Cortex of kidney (tissue), 1 donor: ENCODE results near the gene CLIC5.

Source experiments
- DNase-seq: peaks from one replicate; lab custom pipeline; 2025; lab: John Stamatoyannopoulos, UW

Gene CLIC5

DNA sequence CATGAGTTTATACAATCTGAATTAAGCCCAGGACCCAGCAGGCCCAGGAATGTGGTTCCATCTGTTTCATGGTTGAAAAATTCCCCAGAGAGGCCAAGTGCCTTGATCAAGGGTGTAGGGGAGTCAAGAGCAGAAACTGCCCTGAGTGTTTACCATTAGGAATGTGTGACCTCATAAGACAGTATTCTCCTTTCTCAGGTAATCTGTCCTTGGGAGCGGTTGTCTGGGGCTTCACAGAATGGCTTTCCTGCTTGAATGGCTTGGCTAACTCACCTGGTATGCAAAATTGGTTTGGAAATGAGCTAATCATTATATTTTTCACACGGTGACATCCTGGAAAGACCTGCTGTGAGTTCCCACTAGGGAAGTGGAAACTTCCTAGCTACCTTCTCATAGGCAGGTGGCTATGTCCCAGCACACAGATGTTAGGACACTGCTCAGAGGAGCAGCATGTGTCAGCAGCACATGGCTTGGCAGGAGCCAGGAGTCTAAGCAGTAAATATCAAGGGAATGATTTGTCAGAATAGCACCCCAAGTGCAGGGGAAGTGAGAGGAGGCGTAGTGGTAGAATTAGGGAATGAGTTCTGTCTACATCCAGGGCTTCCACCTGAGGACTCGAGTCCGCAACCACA lies 17.7 kb downstream of the CLIC5 start:
- DNase-seq: no peak

DNA sequence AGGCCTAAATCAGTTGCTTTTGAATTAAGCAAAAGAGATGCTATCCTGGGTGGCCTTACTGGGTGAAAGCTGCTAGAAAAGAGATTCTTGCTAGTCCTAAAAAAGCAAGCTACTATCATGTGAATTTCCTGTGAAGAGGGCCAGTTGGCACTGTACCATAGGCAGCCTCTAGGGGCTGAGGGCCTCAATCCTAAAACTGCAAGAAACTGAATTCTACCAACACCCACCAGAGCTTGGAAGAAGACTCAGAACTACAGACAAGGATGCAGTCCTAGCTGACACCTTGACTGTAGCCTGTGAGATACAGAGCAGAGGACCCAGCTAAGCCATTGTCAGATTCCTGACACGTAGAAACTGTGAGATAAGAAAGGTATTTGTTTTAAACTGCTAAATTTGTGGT lies 24.5 kb downstream of the CLIC5 start:
- no peak for DNase-seq

DNA sequence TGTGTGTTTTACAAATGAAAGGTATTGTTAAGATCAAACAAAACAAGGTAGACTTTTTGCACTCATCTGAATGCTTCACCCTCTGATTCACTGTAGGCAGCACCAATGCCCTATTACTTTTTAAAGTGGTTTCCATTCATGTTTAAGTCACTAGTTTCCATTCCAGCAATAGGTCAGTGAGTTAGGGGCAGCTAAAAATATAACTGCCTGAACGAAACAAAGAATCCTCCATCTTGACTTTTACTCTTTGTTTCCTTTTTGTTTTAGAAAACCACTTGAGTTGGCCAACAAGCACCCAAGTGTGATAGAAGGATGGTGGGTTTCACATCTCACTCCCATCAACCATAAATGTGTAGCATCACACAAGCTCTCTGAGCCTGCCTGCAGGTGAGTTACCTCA lies 25.5 kb downstream of the CLIC5 start:
- no peak for DNase-seq

DNA sequence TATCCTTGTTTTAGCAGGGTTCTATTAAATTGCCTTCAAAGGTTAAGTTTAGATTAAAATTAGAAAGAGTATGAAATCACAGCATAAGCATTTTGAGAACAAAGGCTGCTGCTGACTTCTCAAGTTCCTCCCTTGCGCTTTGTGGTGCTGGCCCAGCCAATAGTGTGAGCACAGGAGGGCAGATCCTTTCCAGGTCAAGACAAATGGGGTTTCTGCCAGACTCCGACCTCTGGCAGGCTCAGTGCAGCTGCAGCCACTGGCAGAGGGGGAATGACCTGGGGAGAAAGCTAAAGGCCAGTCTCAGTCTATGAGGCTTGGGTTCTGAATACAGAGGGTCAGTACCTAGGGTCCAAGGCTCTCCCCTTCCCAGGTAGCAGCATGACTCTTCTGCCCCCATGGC lies 27.0 kb downstream of the CLIC5 start:
- DNase-seq: no peak

DNA sequence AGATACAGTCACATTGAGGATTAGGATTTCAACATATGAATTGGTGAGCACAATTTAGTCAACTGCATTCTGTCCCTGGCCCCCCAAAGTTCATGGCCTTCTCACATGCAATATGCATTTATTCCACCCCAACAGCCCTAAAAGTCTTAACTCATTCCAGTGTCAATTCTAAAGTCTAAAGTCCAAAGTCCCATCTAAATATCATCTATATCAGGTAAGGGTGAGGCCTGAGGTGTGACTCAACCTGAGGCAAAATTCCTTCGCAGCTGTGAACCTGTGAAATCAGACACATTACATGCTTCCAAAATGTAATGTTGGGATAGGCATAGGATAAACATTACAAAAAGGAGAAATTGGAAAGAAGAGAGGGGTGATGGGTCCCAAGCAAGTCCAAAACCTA lies 27.8 kb downstream of the CLIC5 start:
- DNase-seq: no peak

DNA sequence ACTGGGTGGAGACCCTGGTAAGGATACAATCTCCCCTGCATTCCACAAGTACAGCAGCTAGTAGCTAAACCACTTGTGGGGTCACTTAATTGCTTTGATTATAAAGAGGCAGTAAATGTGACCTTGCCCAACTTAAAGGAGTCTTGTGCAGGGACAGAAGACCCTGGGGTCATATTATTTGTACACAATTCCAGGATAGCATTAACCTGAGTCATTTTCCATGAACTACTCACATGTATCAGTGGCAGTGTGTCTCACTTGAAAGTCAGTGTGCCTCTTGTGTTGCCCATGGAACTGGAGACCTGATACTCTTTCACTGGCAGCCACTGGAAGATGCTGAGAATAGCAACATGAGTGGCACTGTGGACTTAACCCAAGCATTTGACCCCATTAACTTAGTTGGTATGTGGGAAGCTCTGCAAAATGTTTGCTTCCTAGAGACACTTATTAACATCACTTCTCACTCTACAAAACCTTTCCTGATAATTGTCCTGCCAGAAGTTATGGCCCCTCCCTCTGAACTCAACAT lies 28.9 kb downstream of the CLIC5 start:
- no peak for DNase-seq

DNA sequence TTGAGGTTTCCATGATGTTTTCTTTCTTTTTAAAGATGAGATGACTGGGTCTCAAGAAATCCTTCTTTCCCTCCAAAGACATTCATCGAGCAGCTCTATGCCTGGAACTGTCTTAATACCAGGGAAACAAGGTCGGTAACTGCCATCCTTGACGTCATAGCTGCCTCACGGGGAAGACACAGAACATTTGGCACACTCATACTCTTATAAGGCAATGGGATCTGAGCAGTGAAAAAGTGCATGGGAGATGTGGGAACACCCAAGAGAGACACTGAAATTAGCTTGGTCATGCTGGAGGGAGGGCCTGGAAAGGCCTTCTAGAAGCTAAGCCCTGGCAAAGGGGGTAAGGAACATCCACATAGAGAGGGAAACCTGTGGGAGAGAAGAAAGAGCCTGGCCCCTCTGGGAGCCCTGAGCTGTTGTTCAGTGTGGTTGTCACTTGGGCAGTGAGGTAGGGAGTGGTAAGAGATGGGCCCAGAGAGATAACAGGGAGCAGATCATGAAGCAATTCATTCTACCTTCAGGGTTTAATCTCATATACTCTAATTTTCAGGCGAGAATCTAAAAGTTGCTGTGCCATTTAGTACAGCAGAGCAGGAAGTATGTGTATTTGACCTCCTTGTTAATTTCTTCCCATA lies 30.8 kb downstream of the CLIC5 start:
- no peak for DNase-seq

DNA sequence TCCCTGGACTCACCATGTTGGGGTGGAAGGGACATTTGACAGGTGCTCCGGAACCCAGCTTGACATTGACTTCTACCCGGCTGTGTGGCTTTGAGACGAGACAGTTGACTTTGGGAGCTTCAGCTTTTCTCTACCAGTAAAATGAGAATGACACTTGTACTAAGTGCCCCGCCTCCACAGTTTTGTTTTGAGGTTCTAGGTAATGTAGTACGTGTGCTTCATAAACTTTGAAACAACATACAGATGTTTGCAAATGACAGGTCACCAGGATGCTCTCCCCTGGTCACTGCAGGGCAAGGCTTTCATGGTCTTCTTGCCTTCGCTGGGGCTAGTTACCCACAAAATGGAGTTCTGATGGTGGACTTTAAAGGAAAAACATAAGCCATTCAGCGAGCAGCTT lies 31.3 kb downstream of the CLIC5 start:
- DNase-seq: no peak

DNA sequence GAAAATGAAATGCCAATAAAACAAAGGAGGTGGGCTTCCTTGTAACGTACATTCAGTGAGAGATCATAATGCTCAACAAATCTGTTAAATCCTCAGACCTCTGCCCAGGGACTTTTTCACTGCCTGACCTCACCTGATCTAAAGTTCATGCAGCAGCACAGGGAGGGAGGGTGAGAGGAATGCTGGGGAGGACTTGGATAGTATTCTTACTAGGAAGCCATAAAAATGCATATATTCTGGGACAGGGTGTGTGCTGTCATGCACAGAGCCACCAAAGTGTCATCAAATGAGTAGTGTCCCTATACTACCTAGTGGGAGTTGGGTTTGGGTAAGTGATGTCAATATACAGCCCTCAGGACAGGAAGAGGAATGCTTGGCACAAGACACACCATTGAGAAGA lies 32.6 kb downstream of the CLIC5 start:
- no peak for DNase-seq

DNA sequence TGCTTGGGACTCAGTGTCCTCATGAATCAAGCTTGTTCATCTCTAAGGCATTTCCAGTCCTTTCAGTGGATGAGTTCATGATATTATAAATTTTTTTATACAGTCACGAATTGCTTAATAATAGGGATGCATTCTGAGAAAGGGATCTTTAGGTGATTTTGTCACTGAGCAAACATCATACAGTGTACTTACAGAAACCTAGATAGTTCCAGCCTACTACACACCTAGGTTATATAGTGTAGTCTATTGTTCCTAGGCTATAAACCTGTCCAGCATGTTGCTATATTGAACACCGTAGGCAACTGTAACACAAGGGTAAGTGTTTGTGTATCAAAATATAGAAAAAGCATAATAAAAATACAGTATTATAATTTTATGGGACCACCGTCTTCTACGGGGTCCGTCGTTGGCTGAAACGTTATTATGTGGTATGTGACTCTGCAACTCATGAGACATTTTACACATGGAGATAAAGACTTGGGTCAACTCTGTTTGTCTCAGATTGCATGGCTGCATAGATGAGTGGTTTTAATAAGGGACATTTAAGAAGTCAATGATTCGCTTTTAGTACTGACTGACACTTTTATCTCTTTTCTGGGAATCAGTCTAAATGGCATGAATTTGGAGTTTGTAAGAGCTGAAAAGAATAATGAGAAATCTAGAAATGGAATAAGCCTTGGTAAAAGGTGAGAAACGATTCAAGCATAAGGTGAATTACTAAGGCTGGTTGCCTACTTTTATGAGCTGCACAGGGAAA lies 33.2 kb downstream of the CLIC5 start:
- no peak for DNase-seq

DNA sequence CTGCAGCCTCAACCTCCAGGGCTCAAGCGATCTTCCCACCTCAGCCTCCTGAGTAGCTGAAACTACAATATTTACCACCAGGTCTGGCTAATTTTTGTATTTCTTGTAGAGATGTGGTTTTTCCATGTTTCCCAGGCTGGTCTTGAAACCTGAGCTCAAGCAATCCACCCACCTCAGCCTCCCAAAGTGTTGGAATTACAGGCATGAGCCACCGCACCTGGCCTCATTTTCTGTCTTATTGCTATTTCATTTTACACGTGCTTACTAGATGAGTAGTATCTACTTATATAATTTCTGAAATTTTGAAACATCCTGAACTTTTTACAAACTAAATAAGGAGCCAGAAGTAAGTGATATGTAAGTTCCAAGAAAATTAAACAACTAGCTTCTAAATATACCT lies 34.6 kb downstream of the CLIC5 start:
- no peak for DNase-seq

DNA sequence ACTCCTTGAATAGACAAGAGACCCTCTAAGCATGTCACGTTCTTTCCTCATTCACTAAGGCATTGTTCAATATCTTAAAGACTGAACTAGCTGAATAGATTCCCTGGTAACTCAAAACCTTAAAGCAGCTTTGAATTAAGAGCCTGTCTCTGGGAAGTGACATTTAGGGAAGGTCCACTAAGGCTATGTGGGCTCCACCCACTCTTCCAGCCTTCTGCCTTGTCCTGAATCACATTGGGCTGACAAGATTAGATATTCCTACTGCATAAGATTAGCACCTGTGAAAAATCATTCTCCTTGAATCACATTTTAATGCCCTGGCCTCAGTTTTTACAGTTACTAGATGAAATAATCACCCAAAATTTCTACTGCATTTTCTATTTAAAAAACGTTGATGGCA lies 36.3 kb downstream of the CLIC5 start:
- no peak for DNase-seq

DNA sequence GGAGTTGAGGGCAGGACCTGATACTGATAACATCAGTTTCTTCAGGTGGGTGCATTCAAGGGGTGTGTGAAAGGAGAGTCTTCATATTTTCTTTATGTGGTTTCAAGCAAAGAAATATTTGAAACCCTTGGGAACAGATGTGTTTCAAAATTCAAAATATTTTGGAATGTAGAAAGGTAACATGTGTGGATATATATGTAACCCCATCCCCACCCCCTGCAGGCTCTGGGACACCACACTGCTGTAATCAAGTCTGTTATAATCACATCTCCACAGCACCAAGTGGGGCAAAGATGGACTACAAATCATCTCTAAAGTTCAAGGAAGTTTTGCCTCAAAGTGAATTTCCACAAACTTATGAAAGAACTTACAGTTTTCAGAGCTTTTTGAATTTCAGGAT lies 41.1 kb downstream of the CLIC5 start:
- no peak for DNase-seq

DNA sequence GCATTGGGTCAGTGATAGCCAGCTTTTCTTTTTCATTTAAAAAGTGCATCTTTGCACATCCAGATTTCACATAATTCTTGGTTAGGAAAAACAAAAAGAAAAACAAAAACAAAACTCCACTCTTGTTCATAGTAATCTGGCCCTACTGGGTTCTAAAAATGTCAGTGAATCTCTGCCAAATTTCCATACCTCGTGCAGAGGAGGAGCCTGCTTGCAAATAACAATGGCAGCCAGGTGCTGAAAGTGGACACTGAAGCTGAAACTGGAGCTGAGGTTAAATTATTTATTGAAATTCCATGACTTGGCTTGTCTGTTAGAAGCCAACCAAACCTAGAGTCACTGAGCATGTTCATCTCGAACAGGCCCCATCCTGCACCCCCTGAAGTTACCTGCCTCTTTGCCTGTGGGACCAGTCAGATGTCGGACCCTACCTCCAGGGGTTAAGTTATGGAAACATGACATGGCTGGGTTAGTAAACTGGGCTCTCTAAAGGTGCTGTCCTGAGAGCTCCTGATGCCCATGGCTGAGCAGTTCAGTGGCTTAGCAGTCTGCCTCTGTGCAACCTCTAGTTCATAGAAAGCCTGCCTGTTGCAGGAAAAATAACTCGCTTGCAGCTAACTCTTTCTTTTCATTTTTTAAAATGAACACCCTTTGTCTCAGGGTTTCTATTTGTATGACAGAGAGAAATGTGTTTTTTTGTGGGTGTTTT lies 42.7 kb downstream of the CLIC5 start:
- DNase-seq: no peak

DNA sequence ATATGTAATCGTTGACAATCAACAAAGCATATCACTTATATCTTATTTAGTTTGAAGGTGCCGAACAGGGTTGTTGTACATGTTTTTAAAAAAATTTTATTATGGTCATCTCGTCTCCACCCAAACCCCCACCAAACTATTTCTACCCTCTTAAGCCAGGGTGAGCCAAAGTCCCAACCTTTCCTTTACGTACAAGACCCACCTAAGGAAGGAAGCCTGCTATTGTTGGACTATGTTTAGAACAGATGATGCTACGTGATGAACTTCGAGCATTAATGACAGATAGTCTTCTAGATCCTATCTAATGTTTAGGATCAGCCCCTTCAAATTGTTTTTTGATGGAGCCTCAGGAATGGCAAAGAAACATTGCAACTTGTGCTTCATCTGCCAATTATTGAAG lies 44.4 kb downstream of the CLIC5 start:
- no peak for DNase-seq

DNA sequence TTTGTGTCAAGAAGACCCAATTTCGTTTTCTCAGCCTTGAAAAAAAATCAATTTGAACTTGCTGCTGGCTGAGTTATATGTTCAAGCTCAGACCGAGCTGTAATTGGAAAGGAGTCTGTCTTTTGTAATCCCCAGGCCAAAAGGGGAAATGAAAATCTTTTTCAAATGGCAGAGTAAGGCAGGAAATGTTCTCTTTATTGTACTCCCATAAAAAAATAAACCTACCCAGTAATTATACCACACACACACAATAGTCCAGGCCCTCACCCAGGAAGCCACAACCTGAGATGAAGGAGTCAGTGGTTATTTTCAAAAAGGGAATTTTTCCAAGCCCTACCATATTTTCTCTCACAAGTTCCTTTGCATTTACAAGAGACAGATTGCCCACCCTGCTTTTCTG lies 45.3 kb downstream of the CLIC5 start:
- DNase-seq: no peak

DNA sequence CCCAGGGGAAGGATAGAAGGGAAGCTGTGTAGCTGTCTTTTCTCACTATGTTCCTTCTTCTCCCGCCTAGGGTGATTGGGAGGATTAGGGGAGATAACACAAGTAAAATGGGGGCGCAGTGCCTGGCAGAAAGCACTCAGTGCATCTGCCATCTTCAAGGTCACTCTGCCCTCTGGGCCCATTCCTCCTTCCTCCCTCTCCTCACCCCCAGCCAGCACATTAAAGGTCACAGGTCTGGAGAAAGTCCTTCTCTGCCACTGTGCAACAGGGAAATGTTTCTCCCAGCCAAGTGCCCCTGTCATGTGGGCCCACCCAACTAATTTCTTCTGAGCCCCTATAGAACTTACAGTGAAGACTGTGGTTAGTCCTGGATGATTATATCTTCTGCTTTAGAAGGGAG lies 45.8 kb downstream of the CLIC5 start:
- DNase-seq: no peak

DNA sequence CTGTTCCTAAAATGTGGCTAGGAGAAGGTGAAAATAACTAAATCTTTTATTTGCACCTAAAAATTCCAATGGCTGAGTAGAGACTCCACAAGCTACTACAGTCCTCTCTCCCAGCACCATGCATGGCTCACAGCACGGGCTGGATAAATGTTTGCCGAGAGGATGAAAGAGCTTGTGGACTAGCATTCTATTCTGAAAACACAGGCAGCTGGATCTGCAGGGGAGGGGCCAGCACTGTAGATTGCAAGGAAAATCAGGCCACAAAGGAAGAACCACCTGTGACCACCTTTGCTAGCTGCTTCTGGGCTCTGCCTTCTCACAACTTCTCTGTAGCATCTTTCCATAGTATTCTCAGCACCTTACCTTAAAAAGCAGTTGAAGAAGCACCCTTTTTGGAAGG lies 46.6 kb downstream of the CLIC5 start:
- no peak for DNase-seq

DNA sequence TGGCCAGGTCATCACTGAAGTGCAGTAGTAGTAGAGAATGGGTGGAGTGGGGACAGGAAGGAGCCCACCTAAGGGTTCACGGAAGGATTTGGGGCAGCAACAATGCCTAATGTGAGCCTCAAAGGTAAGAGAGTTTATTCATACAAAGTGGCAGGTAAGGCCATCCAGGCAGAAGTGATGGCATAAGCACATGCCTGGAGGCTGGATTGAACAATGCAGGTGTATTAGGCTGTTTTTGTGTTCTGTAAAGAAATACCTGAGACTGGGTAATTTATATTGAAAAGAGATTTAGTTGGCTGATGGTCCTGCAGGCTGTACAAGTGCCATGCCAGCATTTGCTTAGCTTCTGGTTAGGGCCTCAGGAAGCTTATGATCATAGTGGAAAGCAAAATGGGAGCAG lies 48.3 kb downstream of the CLIC5 start:
- no peak for DNase-seq

DNA sequence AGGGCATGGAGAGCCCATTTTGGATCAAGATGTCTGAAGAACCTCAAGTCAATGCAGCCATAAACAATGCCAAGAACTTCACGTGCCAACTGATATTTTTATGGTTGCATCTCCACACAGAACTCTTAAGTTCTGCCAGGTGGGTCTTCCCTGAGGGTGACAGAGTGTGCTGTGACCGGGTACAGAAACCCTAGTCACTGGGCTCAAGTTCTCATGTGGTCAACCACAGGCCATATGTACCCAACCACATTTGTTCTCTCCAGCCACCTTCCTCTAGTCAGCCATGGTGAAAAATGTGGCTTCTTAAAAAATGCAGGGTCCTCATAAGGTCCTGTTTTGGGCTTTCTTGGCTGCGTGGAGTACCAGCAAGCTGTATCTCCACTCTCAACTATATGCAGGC lies 48.9 kb downstream of the CLIC5 start:
- no peak for DNase-seq

DNA sequence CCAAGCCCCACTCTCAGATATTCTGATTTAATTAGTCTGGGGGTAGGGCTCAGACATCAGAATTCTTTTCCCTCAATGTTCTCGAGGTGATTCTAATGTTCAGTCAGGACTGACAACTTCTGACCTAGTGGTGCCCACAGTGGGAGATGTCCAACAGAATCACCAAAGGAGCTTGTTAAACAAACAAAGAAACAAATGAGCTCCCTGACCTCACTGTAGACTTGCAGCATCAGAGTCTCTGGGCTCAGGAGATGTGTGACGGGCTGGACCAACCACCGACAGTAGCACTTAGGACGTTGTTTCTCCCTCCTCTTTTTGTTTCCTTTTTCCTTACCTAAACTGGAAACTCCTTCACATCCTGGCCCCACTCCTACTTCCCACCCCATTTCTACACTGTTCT lies 49.3 kb downstream of the CLIC5 start:
- no peak for DNase-seq

DNA sequence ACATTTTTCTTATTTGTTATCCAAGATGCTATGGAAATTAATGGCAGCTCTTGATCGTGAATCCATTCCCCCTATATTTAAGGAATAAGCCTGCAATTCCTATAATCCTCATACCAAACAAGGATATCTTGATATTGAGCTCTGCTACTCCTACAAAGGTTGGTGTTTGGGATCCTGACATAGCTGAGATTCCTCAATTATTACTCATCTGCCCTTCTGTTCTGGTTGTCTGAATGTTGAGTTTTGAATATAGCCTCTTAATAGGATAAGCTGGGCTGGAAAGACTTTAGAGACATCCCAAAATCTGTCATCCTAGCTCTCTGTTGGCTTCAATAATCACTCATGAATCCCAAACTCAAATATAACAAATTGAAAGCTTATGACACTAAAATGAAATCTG lies 49.9 kb downstream of the CLIC5 start:
- DNase-seq: no peak

DNA sequence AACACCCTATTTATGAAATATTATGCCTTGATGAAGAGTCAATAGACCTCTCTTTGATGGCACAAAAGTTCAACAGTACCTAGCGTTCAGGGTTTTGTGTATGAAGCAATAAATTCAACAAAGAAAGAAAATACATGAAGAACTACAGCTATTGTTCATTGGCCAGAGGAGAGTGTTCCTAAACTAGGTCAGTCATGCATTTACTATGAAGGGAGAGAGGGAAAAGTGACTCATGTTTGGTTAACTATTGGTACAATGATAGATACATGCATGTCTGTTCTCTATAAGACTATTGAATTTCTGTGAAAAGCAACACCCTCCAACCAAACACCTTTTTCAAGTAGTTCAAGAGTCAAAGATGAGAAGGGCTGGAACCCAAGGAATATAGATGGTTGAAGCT lies 50.7 kb downstream of the CLIC5 start:
- no peak for DNase-seq
